Activated naive CD4-positive, alpha-beta T cell treated with Interleukin-2 at 50 U/mL for 16 hours (primary cell): ENCODE measurements around the gene PCBP3.
"Not testable (repeated sequence)": the region's sequence is repeated elsewhere in the genome, so short reads cannot be mapped to it uniquely, and the experiment has no call there.

ENCODE experiments used
- DNase-seq: peaks from one replicate; pipeline ENCODE4 v3.0.0-alpha.2; 2020

The PCBP3 gene

GRCh38 chr21:45883090-45883489, 239.6 kb downstream of the PCBP3 start:
- no peak for DNase-seq

- no peak for DNase-seq
These were observed 242.0 kb downstream of the PCBP3 start for GRCh38 chr21:45885597-45885929.

- peak; percentile 44 for DNase-seq
These were observed 242.5 kb downstream of the PCBP3 start for GRCh38 chr21:45885930-45886601.

DNA sequence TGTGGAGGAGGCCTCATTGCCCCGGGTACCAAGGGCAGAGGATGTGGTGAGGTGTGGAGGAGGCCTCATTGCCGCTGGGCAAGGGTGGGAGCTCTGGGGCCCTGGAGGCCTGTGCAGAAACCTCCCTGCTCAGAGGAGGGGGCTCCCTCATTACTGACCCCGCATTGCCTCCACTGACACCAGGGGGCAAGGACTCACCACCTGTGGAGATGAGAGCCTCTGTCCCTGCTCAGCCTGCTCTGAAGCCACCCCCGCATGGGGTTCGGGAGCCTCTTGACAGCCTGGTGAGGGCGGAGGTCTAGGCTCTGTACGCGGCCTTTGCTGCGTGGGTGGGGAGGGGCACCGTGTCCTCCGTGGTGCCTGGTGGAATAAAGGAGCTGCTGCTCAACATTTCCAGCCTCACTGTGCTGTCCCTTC, 243.1 kb downstream of the PCBP3 start:
- no peak for DNase-seq

DNA sequence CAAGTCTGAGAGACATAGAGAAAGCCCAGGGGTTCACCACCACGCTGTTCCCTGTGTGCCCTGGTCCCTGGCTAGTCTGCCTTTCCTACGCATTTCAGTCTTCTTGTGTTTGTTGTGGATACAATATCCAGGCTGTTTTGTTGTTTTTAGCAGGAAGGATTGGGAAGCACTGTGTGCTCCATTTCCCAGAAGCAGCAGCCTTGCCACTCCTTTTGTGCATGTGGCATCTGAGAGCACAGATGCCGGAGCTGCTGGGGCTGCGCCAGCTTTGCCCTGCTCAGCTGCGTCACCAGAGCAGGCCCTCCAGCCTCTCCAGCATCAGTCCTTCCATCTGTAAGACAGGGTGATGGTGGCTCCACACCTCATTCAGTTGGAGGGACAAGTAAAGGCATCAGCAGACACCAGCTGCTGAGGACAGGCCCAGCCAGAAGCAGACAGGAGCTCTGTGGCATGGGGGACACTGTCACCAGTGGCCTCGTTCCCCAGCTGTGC, 243.6 kb downstream of the PCBP3 start:
- DNase-seq: no peak

DNA sequence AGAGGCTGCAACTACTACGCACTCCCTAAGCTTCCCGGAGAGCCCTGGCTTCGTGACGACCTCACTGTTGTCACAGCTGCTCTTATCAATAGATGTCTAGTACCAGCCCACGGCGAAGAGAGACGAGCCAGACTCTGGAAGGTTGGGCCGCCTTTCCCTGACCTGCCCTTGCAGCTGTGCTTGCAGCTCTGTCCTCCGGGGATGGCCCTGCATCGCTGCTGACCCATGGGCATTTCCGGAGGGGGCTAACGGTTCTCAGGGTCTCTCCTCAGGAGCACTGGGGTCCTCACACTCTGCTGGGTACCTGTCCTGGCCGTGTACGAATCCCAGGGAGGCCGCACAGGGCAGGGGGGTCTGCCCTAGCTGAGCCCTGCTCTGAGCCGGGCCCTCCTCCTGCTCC, 244.3 kb downstream of the PCBP3 start:
- no peak for DNase-seq

GRCh38 chr21:45888386-45889009, 245.0 kb downstream of the PCBP3 start:
- no peak for DNase-seq

GRCh38 chr21:45889256-45889655, 245.7 kb downstream of the PCBP3 start:
- DNase-seq: no peak

- no peak for DNase-seq
These were observed 246.4 kb downstream of the PCBP3 start for GRCh38 chr21:45889961-45890360.

DNA sequence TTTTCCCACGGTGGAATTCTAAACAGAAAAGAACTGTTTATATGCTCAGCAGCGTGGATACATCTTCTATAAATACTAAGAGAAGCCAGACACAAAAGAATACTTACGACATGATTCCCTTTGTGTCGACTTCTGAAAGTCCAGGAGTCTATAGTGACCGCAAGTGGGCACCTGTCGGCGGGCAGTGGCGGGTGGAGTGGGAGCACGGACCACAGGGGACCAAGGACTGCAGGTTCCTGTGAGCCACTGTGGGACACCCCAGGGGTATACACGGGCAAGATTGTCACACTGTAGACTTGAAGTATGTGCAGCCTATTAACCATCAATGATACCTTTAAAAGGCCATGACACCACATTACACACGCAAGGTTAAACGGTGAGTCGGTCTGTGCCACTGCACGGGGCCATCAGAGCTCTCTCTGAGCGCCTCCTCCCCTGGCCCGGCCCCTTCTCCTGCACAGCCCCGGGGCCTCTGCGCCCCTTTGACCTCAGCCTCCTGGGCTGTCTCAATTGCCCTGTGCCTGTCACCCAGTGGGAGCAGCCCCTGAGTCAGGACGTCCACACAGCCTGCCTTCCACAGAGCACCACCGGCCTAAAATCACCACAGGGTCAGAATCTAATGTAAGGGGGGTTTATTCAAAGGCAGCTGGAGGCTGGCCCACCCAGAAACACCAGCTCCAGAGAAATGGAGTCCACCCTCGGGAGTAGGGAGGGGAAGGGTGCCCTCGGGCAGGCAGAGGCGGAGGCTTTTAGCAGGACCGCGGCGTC, 248.0 kb downstream of the PCBP3 start:
- no peak for DNase-seq

DNA sequence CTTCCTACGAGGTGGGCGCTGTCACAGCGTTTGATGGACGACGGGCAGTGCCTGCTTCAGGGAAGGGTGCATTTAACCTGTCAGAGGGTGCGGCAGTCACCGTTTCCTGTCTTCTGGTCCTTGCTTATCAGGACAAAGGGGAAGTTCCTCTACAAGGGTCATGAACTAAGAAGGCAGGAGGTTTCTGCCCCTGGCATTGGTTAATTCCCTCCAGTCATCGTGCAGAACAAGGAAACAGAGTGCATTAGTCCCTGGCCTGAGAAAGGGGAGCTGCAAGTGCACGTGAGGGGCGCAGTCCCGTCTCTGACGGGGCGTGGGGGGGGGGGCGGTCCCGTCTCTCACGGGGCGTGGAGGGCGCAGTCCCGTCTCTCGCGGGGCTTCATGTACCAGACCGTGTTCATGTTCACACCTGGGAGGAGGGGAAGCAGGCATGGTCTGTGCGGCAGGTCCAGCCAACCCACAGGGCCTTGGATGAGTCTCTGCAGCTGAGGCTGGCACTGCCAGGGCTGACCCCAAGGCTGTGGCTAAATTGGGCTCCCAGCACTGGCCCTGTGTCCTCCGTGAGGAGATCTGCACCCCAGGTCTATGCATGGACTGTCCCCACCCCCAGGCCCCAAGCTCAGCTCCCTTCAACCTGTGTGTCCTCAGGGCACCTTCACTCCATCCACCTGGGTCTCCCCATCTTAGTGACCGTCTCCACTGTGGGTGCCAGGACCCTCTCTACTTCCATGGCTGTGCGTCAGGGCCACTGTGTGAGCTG, 248.8 kb downstream of the PCBP3 start:
- no peak for DNase-seq

- DNase-seq: no peak
These were observed 249.6 kb downstream of the PCBP3 start for GRCh38 chr21:45892916-45893739.

DNA sequence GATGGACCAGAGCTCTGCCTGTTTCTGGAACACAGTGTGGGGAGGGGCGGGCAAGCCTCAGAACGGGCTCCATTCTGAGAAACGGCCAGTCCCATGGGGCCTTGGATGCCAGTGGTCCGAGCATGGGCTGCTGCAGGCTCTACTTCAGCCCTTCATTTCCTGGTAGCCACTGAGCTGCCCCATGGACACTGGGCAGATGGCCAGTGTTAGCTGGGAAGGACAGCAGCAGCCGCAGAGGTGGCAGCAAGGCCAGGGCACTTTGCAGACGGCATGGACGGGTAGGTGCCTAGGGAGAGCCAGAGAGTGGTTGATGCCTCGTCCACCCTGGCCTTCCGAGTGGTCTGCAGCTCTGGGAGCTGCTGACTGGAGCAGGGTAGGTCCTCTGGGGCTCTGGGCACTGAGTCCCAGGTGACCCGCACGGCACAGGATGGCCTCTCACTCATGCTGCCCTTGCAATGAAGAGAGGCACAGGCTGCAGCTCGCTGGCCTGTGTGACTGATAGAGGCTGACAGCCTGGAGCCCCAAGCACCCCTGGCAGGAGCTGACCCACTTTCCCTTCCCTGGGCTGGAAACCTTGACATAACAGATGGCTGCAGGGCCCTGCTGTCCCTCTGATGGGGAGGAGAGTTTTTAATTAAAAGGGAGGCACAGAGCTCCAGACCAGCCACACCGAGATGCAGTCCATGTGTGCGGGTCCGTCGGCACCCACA, 250.4 kb downstream of the PCBP3 start:
- DNase-seq: no peak

DNA sequence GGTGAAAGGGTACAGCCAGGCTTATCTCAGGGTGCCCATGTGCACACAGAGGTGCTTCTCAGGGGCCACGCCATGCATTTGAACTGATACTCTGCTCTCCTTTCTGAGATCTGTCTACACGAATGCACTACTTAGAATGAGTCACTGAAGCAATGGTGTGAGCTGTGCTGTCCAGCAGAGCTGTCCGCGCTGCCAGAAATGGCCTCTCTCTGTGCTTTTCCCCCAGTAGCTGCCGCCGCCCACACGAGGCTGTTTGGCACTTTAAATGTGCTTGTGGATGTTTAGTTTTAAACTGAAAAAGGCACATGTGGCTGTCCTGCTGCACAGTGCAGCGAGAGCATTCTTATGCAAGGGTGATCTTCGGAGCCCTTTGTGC, 250.9 kb downstream of the PCBP3 start:
- DNase-seq: no peak

GRCh38 chr21:45894906-45895777, 251.6 kb downstream of the PCBP3 start:
- DNase-seq: no peak

DNA sequence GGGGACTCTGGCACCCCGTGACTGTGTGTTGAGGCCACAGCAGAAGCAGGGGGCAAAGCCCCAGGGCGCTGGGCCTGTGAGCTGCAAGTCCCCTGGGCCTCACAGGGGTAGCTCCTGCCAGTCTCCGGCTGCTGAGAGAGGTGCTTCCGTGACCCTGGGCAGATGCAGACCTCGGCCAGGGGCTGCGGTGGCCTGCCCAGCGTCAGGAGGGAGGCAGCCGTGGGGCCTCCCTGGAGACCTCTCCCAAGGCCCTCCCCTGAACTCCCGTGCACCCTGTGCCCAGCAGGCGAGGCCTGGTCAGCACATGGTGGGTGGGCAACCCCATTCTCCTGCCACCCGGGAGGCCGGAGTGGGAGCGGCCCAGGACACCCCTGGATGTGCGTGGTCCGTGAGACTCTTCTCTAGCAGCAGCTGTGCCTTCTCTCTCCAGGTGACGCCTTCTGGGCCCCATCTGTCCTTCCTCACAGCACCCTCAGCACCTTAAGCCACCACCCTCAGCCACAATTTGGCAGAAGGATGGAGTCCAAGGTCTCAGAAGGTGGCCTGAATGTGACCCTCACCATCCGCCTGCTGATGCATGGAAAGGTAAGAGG, 252.3 kb downstream of the PCBP3 start:
- DNase-seq: no peak

GRCh38 chr21:45896431-45896830, 252.9 kb downstream of the PCBP3 start:
- DNase-seq: not testable (repeated sequence)

GRCh38 chr21:45897191-45898027, 253.9 kb downstream of the PCBP3 start:
- no peak for DNase-seq

- no peak for DNase-seq
These were observed 254.5 kb downstream of the PCBP3 start for GRCh38 chr21:45898028-45898350.

- no peak for DNase-seq
These were observed 255.3 kb downstream of the PCBP3 start for GRCh38 chr21:45898781-45899180.
